ENCODE measurements around the gene PSMC2. TPM values are rescaled to one million over a fixed set of nuclear protein-coding genes. Genes with fewer than 3 reads are reported as not detected.

PSMC2 gene
- total RNA-seq, 1 experiment from 2014 or later, result 114 TPM

- Mint-ChIP-seq H3K4me1 (ENCODE audit: low read depth, unreplicated experiment) (no peaks in the 10 kb centered on the region), H3K27ac (ENCODE audit: unreplicated experiment) (no peak overlapping the region), H3K9me3 (ENCODE audit: low read depth, unreplicated experiment) (no peaks in the 10 kb centered on the region), H3K4me3 (ENCODE audit: low read depth, unreplicated experiment) (no peak overlapping the region), H3K27me3 (ENCODE audit: unreplicated experiment) (no peaks in the 10 kb centered on the region), H3K36me3 (ENCODE audit: insufficient read depth, unreplicated experiment) (no peaks in the 10 kb centered on the region)
- no peak for TF ChIP-seq CTCF (IDR thresholded peaks at IDR 0.05; ENCODE audit: unreplicated experiment)
- intact Hi-C loops (cut with micrococcal nuclease; ENCODE audit: unreplicated experiment), result no loop called here
- no TSS peak for BruUV-seq (replicated peaks)
- no peak for DNase-seq
- CTCF ChIA-PET, result no interaction called here
Measured at GRCh38 chr7:103373866-103374643, 26.6 kb downstream of the PSMC2 start.

GRCh38 chr7:103379270-103379975, 32.0 kb downstream of the PSMC2 start:
- BruUV-seq (replicated peaks), result no TSS peak
- CTCF ChIA-PET, result interaction anchor here (0.7 kb wide), 1 partner anchor 19 kb away, joined by 3 read pairs; no protein-coding TSS in a partner anchor
- Mint-ChIP-seq H3K9me3 (ENCODE audit: low read depth, unreplicated experiment) (no peaks in the 10 kb centered on the region), H3K4me1 (ENCODE audit: low read depth, unreplicated experiment) (no peaks in the 10 kb centered on the region), H3K27ac (ENCODE audit: unreplicated experiment) (no peak overlapping the region), H3K27me3 (ENCODE audit: unreplicated experiment) (no peaks in the 10 kb centered on the region), H3K36me3 (ENCODE audit: insufficient read depth, unreplicated experiment) (no peaks in the 10 kb centered on the region), H3K4me3 (ENCODE audit: low read depth, unreplicated experiment) (no peak overlapping the region)
- no peak for TF ChIP-seq CTCF (IDR thresholded peaks at IDR 0.05; ENCODE audit: unreplicated experiment)
- DNase-seq, result no peak
- intact Hi-C loops (cut with micrococcal nuclease; ENCODE audit: unreplicated experiment), result no loop called here

GRCh38 chr7:103380395-103381191, 33.1 kb downstream of the PSMC2 start:
- CTCF ChIA-PET, result no interaction called here
- H3K4me1 Mint-ChIP-seq (ENCODE audit: low read depth, unreplicated experiment), result no peaks in the 10 kb centered on the region
- no peak overlapping the region for H3K27ac Mint-ChIP-seq (ENCODE audit: unreplicated experiment)
- H3K27me3 Mint-ChIP-seq (ENCODE audit: unreplicated experiment), result no peaks in the 10 kb centered on the region
- H3K4me3 Mint-ChIP-seq (ENCODE audit: low read depth, unreplicated experiment), result no peak overlapping the region
- intact Hi-C loops (cut with micrococcal nuclease; ENCODE audit: unreplicated experiment), result no loop called here
- no peaks in the 10 kb centered on the region for H3K9me3 Mint-ChIP-seq (ENCODE audit: low read depth, unreplicated experiment)
- no peaks in the 10 kb centered on the region for H3K36me3 Mint-ChIP-seq (ENCODE audit: insufficient read depth, unreplicated experiment)
- TF ChIP-seq CTCF (IDR thresholded peaks at IDR 0.05; ENCODE audit: unreplicated experiment), result no peak
- no TSS peak for BruUV-seq (replicated peaks)
- no peak for DNase-seq

GRCh38 chr7:103381280-103382031, 34.0 kb downstream of the PSMC2 start:
- Mint-ChIP-seq H3K27me3 (ENCODE audit: unreplicated experiment) (no peaks in the 10 kb centered on the region), H3K9me3 (ENCODE audit: low read depth, unreplicated experiment) (no peaks in the 10 kb centered on the region), H3K36me3 (ENCODE audit: insufficient read depth, unreplicated experiment) (no peaks in the 10 kb centered on the region), H3K4me3 (ENCODE audit: low read depth, unreplicated experiment) (no peak overlapping the region), H3K4me1 (ENCODE audit: low read depth, unreplicated experiment) (no peaks in the 10 kb centered on the region), H3K27ac (ENCODE audit: unreplicated experiment) (no peak overlapping the region)
- intact Hi-C loops (cut with micrococcal nuclease; ENCODE audit: unreplicated experiment), result no loop called here
- no TSS peak for BruUV-seq (replicated peaks)
- no peak for DNase-seq
- CTCF ChIA-PET, result no interaction called here
- TF ChIP-seq CTCF (IDR thresholded peaks at IDR 0.05; ENCODE audit: unreplicated experiment), result no peak

Measured in Calu3 (cell line).